HG02870 (cell line): ENCODE data around the gene COA6.

Source experiments
- ATAC-seq: cut with Tn5 transposase; IDR thresholded peaks from one replicate; pipeline ENCODE4 v1.9.1; 2021; ENCODE audit warnings: mild to moderate bottlenecking, moderate library complexity; ENCODE audit not compliant: unreplicated experiment

Gene COA6

GRCh38 chr1:234408757-234409156 is 35.5 kb downstream of the COA6 start:
- no peak for ATAC-seq

- ATAC-seq, result no peak
These were observed 36.1 kb downstream of the COA6 start for GRCh38 chr1:234409328-234409727.

GRCh38 chr1:234412830-234413229 is 39.6 kb downstream of the COA6 start:
- no peak for ATAC-seq

DNA sequence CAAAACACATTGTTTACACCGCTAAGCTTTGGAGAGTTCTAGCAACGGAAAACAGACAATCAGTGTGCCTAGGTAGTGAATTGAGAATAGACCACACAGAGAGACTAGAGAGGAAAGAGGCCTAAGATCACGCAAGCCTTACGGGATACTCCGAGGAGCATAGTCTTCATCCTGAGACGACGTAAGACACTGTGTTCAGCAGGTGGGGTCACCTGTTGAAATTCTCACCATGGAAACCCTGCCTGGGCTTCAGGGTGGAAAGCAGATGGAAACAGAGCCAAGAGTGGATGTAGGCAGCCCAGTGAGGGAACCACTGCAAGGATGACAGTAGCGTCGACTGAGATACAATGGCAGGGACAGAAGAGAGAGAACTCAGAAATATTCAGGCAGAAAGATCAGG is 40.2 kb downstream of the COA6 start:
- no peak for ATAC-seq

- ATAC-seq, result no peak
These were observed 40.7 kb downstream of the COA6 start for GRCh38 chr1:234413990-234414389.

DNA sequence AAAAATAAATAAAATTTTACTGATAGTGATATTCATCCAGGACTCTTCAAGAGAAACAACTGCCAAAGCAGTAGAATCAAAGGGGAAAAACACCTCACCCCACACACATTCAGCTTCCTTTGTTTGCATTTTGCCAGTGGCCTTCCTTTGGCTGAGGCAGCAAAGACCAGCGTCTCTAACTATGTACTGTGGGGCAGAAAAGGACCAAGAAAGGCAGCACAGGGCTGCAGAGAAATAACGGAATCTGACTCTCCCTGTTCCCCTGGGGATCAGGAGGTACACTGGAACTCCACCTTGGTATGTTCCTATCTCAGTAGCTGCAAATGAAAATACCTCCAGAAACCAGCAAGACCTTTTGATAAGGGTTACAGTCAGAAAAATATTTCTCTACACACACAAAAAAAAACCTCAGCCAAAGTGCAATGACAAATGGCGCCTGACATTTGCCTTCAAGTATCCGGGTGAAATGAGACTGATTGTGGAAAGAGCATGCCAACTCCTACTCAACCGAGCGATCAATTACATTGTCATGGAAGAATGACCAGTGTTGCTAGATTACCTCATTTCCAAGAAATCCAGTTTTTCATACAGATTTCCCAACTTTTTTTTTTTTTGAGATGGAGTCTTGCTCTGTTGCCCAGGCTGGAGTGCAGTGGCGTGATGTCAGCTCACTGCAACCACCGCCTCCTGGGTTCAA is 54.8 kb downstream of the COA6 start:
- no peak for ATAC-seq

DNA sequence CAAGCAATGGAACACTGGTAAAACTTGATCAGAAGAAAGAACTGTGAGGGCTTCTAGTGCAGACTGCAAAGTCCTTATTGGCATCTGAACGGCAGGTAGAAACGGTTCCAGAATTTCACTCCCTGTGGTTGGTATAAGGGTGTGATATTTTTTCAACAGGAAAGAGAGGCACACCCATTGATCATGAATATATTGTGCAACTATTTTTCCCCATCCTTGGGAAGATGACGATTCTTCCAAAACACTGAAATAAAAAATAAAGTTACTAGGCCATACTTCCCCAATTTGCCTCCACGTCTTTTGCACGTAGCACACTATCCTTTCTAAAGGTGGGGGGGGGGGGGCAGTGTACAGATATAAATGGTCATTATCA is 56.2 kb downstream of the COA6 start:
- ATAC-seq, result no peak

GRCh38 chr1:234430691-234431090 is 57.4 kb downstream of the COA6 start:
- no peak for ATAC-seq

DNA sequence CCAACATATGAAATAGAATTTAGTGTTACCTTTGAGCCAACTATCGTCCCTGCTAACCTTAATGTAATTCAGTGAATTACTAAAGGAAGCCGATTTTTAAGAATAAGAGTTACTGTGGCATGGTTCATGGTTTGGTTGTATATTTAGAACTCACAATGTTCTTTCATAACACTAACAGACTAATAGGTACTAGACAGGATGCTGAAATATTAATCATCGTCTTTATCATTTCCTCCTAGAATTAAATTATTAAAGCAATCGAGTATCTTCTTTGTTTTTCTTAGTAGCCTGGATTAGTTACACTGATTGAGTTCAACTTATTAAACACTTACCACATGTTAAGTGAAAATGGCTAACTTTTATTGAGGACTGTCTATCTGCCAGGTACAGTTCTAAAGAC is 58.0 kb downstream of the COA6 start:
- no peak for ATAC-seq

DNA sequence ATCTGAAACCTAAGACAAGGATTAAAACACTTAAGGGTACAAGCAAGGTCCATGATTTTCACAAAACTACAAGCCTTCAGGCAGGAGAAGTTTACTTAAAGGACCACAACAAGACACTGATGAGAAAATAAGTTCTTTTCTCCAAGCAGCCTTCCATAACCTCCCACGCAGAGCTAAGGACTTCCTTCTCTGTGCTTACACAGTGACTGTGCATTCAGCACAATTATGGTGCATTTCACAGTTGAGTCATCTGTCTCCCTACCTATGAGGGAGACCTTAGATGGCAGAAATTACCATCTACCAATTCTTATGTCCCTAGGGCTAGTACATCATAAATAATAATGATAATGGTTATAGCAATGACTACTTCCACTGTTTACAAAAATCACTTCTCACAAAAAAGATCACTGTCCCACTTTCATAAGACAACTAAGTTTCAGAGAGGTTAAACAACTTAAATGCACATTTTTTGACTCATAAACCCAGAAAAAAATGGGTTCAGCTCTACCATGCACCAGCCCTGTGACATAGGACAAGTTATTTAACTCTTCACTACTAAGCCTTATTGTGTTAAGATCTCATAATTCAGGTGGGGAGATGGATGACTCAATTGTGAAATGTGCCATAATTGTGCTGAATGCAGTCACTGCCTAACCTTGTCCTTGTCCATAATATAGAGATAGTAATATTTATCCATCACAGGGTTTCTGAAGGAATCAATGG is 60.5 kb downstream of the COA6 start:
- peak; percentile 74 for ATAC-seq
